HEK293 (cell line): Measurements from ENCODE around the gene IMPDH1.

ENCODE experiments used
- CTCF ChIA-PET: fragments of 350-600 bp; formaldehyde crosslinking; extraction: SDS; loops from one replicate; lab custom pipeline; 2021; ENCODE audit warnings: antibody characterized with exemption; lab: Yijun Ruan, JAX
- POLR2A ChIA-PET: fragments of 300-600 bp; formaldehyde crosslinking; extraction: SDS; loops from one replicate; lab custom pipeline; 2020; ENCODE audit warnings: antibody characterized with exemption, inconsistent platforms; lab: Yijun Ruan, JAX
- H3K27ac ChIP-seq: fragments of 200-500 bp; sonication (Bioruptor generic); 2 replicates; pipeline ENCODE4 v1.5.1; 2014; ENCODE audit warnings: low read depth, low read length, control low read depth, inconsistent platforms; ENCODE audit errors: extremely low read depth
- H3K36me3 ChIP-seq, 2 experiments: fragments of 200-500 bp in 1 of 2; sonication (Bioruptor generic) in 1 of 2; 1 replicate in 1 of 2; 2 replicates in 1 of 2; pipeline ENCODE4 v1.5.1; 2014 to 2017; ENCODE audit warnings: inconsistent platforms in 2 of 2, low read length in 2 of 2; ENCODE audit not compliant: control insufficient read depth in 2 of 2, insufficient read depth in 1 of 2
- H3K4me1 ChIP-seq: fragments of 200-500 bp; sonication (Bioruptor generic); 2 replicates; pipeline ENCODE4 v1.5.1; 2014; ENCODE audit warnings: mild to moderate bottlenecking, low read length, inconsistent platforms; ENCODE audit not compliant: control insufficient read depth, insufficient read depth
- H3K4me3 ChIP-seq: 2 replicates; pipeline ENCODE4 v1.5.1; 2011; ENCODE audit warnings: low read depth, mild to moderate bottlenecking, control low read depth, low read length, moderate library complexity
- H3K9me3 ChIP-seq: fragments of 200-500 bp; sonication (Bioruptor generic); 2 replicates; pipeline ENCODE4 v1.5.1; 2014; ENCODE audit warnings: low read depth, low read length, inconsistent platforms; ENCODE audit not compliant: control insufficient read depth, insufficient read depth
- KLF17 ChIP-seq: fragments of 450-650 bp; formaldehyde crosslinking; IDR thresholded peaks from 2 replicates; pipeline ENCODE4 v1.5.1; 2016; ENCODE audit warnings: missing biosample characterization, missing genetic modification characterization
- MEIS1 ChIP-seq: sonication (generic); formaldehyde crosslinking; IDR thresholded peaks from 2 replicates; pipeline ENCODE4 v1.8.1; 2022; ENCODE audit warnings: missing genetic modification reagents, mild to moderate bottlenecking, borderline replicate concordance
- TRIM28 ChIP-seq: IDR thresholded peaks from 2 replicates; pipeline ENCODE4 v1.6.1; 2011; ENCODE audit warnings: low read length, control low read depth, borderline replicate concordance
- YY1 ChIP-seq: fragments of 450-650 bp; formaldehyde crosslinking; IDR thresholded peaks from 2 replicates; pipeline ENCODE4 v1.5.1; 2018; ENCODE audit warnings: missing biosample characterization, missing genetic modification characterization
- ZBTB10 ChIP-seq: fragments of 450-650 bp; formaldehyde crosslinking; IDR thresholded peaks from 2 replicates; pipeline ENCODE4 v1.5.1; 2016; ENCODE audit warnings: missing biosample characterization, missing genetic modification characterization
- ZBTB49 ChIP-seq: fragments of 450-650 bp; formaldehyde crosslinking; IDR thresholded peaks from 2 replicates; pipeline ENCODE4 v1.5.1; 2016; ENCODE audit warnings: missing biosample characterization, missing genetic modification characterization, low read depth
- ZBTB6 ChIP-seq: fragments of 450-650 bp; formaldehyde crosslinking; IDR thresholded peaks from 2 replicates; pipeline ENCODE4 v1.5.1; 2017; ENCODE audit warnings: missing biosample characterization, missing genetic modification characterization
- ZFHX2 ChIP-seq: fragments of 450-650 bp; formaldehyde crosslinking; conservative IDR thresholded peaks from 2 replicates; pipeline ENCODE4 v1.5.1; 2016; ENCODE audit warnings: missing biosample characterization, missing genetic modification characterization
- ZFP37 ChIP-seq: fragments of 450-650 bp; formaldehyde crosslinking; IDR thresholded peaks from 2 replicates; pipeline ENCODE4 v1.5.1; 2016; ENCODE audit warnings: missing biosample characterization, missing genetic modification characterization
- ZNF121 ChIP-seq: fragments of 450-650 bp; formaldehyde crosslinking; IDR thresholded peaks from 2 replicates; pipeline ENCODE4 v1.5.1; 2016; ENCODE audit warnings: missing biosample characterization, missing genetic modification characterization
- ZNF138 ChIP-seq: fragments of 450-650 bp; formaldehyde crosslinking; IDR thresholded peaks from 2 replicates; pipeline ENCODE4 v1.5.1; 2016; ENCODE audit warnings: missing biosample characterization, missing genetic modification characterization, borderline replicate concordance
- ZNF174 ChIP-seq: fragments of 450-650 bp; formaldehyde crosslinking; IDR thresholded peaks from 2 replicates; pipeline ENCODE4 v1.5.0; 2017; ENCODE audit warnings: missing biosample characterization, mild to moderate bottlenecking, missing genetic modification characterization
- ZNF274 ChIP-seq, 2 experiments: fragments of 200-500 bp in 1 of 2; fragments of 450-650 bp in 1 of 2; sonication (Bioruptor generic) in 1 of 2; formaldehyde crosslinking in 1 of 2; IDR thresholded peaks; 2 replicates each; pipeline versions ENCODE4 v1.5.1 to v1.6.1; 2014 to 2016; ENCODE audit warnings: borderline replicate concordance in 1 of 2, inconsistent platforms in 1 of 2, low read length in 1 of 2, missing biosample characterization in 1 of 2, missing genetic modification characterization in 1 of 2
- ZNF555 ChIP-seq: fragments of 450-650 bp; formaldehyde crosslinking; conservative IDR thresholded peaks from 2 replicates; pipeline ENCODE4 v1.5.1; 2017; ENCODE audit warnings: missing biosample characterization, mild to moderate bottlenecking, missing genetic modification characterization, inconsistent platforms
- ZNF585B ChIP-seq: fragments of 450-650 bp; formaldehyde crosslinking; IDR thresholded peaks from 2 replicates; pipeline ENCODE4 v1.5.1; 2016; ENCODE audit warnings: missing biosample characterization, missing genetic modification characterization
- ZNF701 ChIP-seq: fragments of 450-650 bp; formaldehyde crosslinking; IDR thresholded peaks from 2 replicates; pipeline ENCODE4 v1.5.1; 2016; ENCODE audit warnings: missing biosample characterization, missing genetic modification characterization
- ZNF768 ChIP-seq: fragments of 450-650 bp; formaldehyde crosslinking; IDR thresholded peaks from 2 replicates; pipeline ENCODE4 v1.5.1; 2018; ENCODE audit warnings: missing biosample characterization, mild to moderate bottlenecking, missing genetic modification characterization
- ZSCAN30 ChIP-seq: fragments of 450-650 bp; IDR thresholded peaks from 2 replicates; pipeline ENCODE4 v1.5.1; 2018; ENCODE audit warnings: missing biosample characterization, mild to moderate bottlenecking, missing genetic modification characterization, moderate library complexity

The IMPDH1 gene

GRCh38 chr7:128356546-128357216 is 53.1 kb downstream of the IMPDH1 start (continued):
- TF ChIP-seq ZNF121 (tag by site-specific recombination) (no peak), TRIM28 (no peak), ZBTB10 (no peak)

DNA sequence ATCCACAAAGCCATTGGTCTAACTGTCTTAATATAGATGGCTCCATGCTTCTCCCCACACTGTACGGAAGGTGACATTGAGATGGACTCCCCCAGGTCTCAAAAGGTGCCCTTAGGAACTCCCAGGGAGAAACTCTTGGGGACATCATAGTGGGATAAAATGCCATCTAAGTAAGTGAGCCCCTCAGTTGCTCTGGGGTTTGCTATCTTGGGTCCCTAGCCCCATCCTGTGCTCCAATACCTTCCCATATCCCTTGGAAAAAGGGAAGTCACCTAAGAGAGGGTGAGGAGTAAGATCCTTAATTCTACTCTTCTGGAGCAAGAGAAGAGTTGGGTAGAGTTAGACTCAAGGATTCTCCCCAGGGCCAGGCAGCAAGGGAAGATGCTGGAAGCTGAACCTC is 56.2 kb downstream of the IMPDH1 start:
- H3K36me3 ChIP-seq, result no peaks in the 10 kb centered on the region
- H3K4me3 ChIP-seq, result no peak overlapping the region
- no peaks in the 10 kb centered on the region for H3K9me3 ChIP-seq
- H3K4me1 ChIP-seq, result no peaks in the 10 kb centered on the region
- POLR2A ChIA-PET, result no interaction called here
- no peak overlapping the region for H3K27ac ChIP-seq
- TF ChIP-seq ZBTB49 (tag by site-specific recombination), result no peak
- no peak for TF ChIP-seq ZFP37 (tag by site-specific recombination)
- no peak for TF ChIP-seq ZNF701
- no peak for TF ChIP-seq ZNF768 (tag by site-specific recombination)
- TF ChIP-seq ZNF555 (tag by site-specific recombination), result no peak
- no peak for TF ChIP-seq ZNF585B (tag by site-specific recombination)
- TF ChIP-seq ZNF274 (IDR thresholded peaks at IDR 0.05; ENCODE audit: low read length), result no peak
- no peak for TF ChIP-seq ZNF274 (tag by site-specific recombination; IDR thresholded peaks at IDR 0.05; ENCODE audit: borderline replicate concordance)
- TF ChIP-seq MEIS1 (CRISPR knock-in tag), result no peak
- TF ChIP-seq ZNF174 (tag by site-specific recombination), result no peak
- no peak for TF ChIP-seq ZSCAN30 (tag by site-specific recombination)
- no peak for TF ChIP-seq ZNF138 (tag by site-specific recombination)
- no peak for TF ChIP-seq KLF17
- no peak for TF ChIP-seq YY1 (tag by site-specific recombination)
- CTCF ChIA-PET, result interaction anchor here (0.8 to 0.9 kb wide), 3 partner anchors 7 to 108 kb away, joined by 3 to 5 read pairs (median 5); no protein-coding TSS in a partner anchor

- Histone ChIP-seq H3K9me3 (no peaks in the 10 kb centered on the region), H3K4me3 (no peak overlapping the region), H3K4me1 (no peaks in the 10 kb centered on the region)
- CTCF ChIA-PET, result interaction anchor here (0.7 to 0.9 kb wide), 7 partner anchors 8 to 108 kb away, joined by 3 to 5 read pairs (median 4); no protein-coding TSS in a partner anchor
- POLR2A ChIA-PET, result no interaction called here
- TF ChIP-seq ZFHX2 (tag by site-specific recombination) (0 out of 2 replicates have a peak, but pooled peaks have one; percentile 12), ZBTB6 (no peak)
- TF ChIP-seq, all 188 proteins: peak for 1
- Histone ChIP-seq H3K27ac (no peak overlapping the region), H3K36me3 (no peaks in the 10 kb centered on the region)
Measured at GRCh38 chr7:128353189-128353588, 56.6 kb downstream of the IMPDH1 start.
